ENCODE measurements around the gene ZNF584.
"Not testable (repeated sequence)": the region's sequence is repeated elsewhere in the genome, so short reads cannot be mapped to it uniquely, and the experiment has no call there.

ZNF584 gene

DNA sequence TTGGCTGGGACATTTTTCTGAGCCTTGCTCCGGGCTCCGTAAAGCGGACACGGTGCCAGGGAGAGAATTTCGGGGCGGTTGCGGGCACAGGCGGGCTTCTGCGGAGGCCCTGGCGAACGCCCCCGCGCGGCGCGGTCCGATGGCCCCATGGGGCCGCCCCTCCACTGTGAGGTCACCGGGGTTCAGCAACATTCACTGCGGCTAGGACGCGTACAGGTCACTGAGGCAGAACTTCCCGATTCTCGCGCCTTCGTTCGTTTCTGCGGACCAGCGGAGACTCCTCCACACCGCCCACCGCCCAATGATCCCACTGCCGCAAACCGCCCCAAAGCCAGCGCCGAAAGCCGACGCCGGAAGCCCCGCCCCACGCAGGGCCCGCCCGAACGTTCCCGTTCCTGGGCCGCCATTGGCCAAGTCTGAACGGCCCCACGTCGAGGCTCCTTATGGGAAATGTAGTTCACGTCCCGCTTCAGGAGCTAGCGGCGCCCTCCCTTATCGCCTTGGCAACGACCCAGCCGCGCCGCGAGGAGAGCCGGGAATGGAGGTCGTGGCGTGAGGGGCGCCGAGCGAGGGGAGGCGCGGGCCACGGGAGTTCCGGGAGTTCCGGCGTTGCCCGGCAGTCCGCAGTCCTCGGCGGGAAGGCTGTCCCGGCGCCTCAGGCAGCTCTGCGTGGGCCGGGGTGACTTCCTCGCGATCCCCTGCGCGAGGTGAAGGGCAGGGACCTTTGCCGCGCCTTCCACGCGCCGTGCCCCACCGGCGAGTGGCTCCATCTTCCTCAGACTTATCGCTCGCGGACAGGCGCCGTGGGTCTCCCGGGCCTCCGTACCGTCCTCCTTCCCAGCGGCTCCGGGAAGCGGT is at the start of gene ZNF584:
ZNF584 (plus strand) TSS at position 498 of the 858 bp plus-strand sequence. CDS start 499 bp downstream, outside the sequence.
- peak; percentile 92 for DNase-seq (ENCODE audit: low read depth in 2 of 2)

GRCh38 chr19:58361900-58362271 is 46.6 kb upstream of the ZNF584 start:
- peak in 1 of 2 donors; percentile 18 for DNase-seq (ENCODE audit: low read depth in 2 of 2)

DNA sequence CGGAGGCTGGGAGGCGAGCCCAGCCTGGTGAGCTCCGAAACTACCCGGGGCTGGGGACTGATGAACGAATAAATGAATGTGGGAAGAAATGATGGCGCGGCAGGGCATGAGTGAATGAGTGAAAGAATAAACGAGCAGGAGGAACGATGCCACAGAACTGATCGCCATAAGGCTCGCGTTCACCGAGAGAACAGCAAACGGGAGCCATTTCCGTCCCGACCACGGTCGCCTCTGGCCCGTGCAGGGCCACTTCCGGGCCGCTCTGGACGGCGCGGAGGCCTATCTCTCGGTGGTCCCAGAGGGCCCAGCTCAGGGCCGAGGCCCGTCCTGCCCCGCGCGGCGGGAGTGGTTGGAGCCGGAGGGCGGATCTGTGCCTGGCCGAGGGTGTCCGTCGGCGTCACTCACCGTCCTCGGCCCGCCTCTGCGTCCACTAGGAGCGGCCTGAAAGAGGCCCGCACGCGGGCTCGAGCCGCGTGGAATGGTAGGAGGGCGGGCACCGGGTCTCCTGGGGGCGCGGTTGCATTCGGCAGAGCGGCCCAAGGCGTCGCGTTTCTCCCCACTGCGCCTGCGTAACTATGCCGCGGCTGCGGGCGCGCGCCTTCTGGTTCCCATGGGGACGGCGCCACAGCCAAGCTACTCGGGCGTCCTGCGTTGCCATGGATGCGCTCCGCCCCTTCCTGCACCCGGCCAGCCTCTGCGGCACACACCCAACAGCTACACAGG is 46.0 kb upstream of the ZNF584 start, which contains the start of gene ZNF497:
ZNF497 (minus strand) TSS at position 480 of the 723 bp plus-strand sequence. CDS start 5,116 bp downstream, outside the sequence.
- peak; percentile 93 to 95 for DNase-seq (ENCODE audit: low read depth in 2 of 2)

DNA sequence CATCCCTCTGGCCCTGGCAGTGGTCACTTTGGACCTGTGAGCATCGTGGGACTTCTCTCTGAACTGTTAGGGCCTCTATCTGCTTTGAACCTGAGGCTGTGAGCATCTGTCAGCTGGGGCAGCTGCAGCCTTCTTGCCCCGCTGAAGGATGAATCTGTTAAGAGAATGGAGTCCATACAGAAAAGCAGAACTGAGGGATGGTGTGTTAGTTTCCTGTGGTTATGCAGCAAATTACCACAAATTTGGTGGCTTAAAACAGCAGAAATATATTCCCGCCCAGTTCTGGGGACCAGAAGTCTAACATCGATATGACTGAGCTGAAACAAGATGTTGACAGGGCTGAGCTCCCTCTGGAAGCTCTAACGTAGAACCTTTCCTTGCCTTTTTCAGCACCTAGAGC is 44.3 kb upstream of the ZNF584 start:
- DNase-seq (ENCODE audit: low read depth in 2 of 2) = no peak

DNA sequence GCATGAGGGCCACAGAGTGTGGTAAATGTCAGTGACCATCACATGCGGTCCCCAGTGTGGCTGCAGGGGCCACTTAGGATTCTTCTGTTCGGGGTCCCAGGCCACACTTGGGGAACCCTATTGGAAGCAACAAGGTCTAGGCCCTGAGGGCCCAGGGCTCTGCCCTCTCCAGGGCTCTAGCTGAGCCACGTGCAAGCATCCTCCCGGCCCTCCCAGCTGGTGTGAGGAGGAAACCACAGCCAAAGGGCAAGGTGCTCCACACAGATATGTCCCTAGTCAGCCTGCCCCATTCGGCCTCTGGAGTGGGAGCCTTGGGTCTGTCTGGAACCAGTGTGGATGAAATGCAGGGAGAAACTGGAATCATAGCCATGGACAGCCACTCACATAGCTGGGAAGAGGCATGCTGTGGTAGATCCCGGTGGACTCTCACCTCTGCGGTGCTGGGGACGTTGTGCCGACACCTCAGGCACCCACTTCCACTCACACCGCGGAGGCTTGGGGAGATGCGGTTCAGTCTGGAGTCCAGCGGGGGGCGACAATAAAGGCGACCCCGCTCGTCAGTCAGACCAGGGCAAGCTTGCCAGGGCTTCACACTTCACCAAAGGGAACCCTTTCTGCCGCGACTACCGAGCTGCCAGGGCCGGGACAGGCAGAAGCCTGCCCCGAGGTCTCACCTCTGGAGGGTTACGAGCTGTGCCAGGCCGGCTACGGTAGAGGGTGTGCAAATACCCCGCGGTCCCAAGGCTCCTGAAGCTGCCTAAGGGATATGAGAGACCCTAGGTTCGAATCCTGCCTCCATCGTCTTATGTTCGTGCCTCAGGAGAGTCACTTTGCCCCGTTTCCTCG is 41.6 kb upstream of the ZNF584 start:
- no peak for DNase-seq (ENCODE audit: low read depth in 2 of 2)

- no peak for DNase-seq (ENCODE audit: low read depth in 2 of 2)
These were observed 40.6 kb upstream of the ZNF584 start for GRCh38 chr19:58367698-58368454.

- DNase-seq (ENCODE audit: low read depth in 2 of 2) = no peak
These were observed 39.7 kb upstream of the ZNF584 start for GRCh38 chr19:58368561-58369360.

DNA sequence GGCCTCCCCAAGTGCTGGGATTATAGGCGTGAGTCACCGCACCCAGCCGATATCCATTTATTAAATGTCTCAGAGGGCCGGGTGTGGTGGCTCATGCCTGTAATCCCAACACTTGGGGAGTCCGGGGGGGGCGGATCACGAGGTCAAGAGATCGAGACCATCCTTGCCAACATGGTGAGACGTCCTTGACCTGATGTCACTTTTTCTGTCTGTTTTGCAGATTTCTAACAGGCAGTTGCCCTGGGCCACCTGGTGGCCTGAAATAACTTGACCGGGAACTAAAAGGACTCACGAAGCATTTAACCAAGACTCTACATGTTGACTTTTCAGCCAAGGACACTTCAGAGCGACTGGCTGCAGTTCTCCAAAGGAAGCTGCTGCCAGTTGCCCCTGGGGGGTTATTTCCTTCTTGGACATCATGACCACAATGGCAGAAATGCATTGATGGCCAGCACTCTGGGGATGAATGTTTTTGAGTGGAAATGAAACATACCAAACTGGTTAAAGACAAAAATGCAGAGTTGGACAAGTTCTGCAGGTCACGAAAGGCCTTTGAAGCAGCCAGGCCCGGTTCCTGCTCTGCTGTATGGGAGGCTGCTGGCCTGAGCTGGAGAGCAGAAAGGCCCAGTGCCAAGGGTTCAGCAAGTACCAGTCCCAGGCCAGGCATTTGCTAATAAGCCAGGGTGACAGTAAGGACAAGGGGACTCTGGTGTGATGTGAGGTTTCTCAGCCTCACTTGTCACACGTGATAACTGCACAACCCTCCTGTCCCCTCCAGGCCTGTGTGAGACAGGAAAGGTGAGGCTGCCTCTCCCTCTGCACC is 35.9 kb upstream of the ZNF584 start:
- DNase-seq (ENCODE audit: low read depth in 2 of 2) = no peak

GRCh38 chr19:58374200-58374599 is 34.2 kb upstream of the ZNF584 start:
- no peak for DNase-seq (ENCODE audit: low read depth in 2 of 2)

- not testable (repeated sequence) for DNase-seq (ENCODE audit: low read depth in 2 of 2)
These were observed 31.7 kb upstream of the ZNF584 start for GRCh38 chr19:58376724-58377123.

DNA sequence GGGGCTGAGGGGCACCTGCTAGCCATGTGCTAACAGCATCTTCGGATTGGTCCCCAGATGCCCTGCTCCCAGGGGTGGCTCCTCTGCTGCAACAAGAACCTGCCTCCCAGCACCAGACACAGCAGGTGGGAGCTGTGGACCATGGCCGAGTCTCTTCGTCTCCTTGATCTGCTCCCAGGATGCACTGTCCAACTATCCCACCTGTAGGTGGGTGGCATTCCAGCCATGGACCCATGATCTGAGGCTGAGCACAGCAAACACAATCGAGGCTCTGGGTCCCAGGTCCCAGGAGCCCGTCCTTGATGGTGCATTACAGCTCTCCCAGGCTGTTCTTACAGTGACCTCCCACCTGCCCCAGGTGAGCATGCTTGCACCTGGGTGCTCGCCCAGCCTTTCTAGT is 29.2 kb upstream of the ZNF584 start:
- DNase-seq (ENCODE audit: low read depth in 2 of 2) = no peak

DNA sequence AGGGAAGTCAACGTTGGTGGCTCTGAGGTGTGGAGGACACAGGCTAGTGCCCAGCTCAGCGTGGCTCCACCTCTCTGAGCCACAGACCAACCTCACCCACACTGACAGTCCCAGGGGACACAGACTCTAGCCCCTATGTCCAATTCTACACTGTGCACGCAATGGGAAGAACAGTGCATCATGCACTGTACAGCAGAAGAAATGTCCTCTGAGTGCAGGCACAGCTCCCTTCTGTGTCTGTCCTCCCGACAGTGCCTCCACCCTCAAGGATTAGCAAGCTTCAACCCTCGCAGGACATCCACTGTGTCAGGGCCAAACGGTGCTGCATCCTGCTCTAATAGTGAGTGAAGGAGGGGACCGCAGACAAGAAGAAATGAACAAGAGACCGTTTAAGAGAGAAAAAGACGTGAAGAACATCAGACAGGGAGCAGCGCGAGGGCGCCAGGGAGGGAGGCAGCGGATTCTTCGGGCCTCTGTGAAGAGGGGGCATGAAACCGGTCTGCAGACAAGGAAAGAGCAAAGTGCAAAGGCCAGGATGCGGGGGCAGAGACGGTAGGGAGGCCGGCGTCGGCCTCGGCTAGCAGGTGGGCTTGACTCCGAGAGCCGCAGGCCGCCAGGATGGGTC is 28.3 kb upstream of the ZNF584 start:
- DNase-seq (ENCODE audit: low read depth in 2 of 2) = no peak

DNA sequence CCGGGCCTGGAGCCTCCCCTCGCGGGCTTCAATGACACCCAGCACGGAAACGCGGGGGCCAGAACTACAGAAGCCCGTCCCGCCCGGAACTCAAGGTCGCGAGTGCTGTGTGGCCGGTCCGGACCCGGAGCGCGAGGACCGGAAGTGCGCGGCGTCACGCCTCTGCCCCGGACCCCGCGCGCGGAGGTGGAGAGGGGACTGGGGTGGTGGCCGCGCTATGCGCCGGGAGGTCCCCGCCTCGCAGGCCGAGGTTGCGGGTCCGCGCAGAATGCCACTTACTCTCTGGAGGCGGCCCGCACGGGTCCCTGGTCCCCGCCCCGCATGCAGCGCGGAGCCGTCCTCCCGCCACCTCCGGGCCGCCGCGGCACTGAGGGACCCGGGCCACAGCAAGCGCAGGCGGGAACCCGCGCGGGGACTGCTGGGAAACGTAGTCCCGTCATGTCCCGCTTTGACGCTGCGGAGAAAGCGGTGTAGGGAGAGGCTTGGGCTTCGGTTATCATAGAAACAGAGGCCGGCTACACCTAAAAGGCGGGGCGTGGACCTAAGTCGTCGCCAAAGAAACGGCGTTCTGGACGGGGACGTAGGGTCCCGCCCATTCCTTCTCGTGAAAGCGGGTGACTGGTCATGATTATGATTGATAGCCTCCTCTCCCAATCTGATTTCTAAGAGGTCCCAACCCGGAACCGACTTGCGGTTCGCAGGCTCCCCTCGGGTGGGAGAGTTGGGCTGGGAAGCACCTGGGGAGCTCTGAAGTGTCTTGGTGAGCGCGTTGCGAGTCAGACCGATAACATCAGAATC is 27.6 kb upstream of the ZNF584 start, which contains the start of gene ZNF837:
ZNF837 (minus strand) TSS at position 369 of the 798 bp plus-strand sequence. CDS start 11,698 bp downstream, outside the sequence.
- peak; percentile 95 to 98 for DNase-seq (ENCODE audit: low read depth in 2 of 2)

- no peak for DNase-seq (ENCODE audit: low read depth in 2 of 2)
These were observed 26.8 kb upstream of the ZNF584 start for GRCh38 chr19:58381460-58382212.

GRCh38 chr19:58382997-58383603 is 25.3 kb upstream of the ZNF584 start:
- no peak for DNase-seq (ENCODE audit: low read depth in 2 of 2)

- DNase-seq (ENCODE audit: low read depth in 2 of 2) = no peak
These were observed 23.0 kb upstream of the ZNF584 start for GRCh38 chr19:58385313-58385890.

All from stimulated activated CD8-positive, alpha-beta memory T cell treated with anti-CD3 and anti-CD28 coated beads, Interleukin-15, amount 100 ng/mL, for 4 hours (primary cell).